IMR-90 (cell line): ENCODE measurements around the gene GNL3. TPM values are rescaled to one million over a fixed set of nuclear protein-coding genes. Genes with fewer than 3 reads are reported as not detected.

Experiments
- ATAC-seq: fragments of 200-7000 bp; cut with Tn5 transposase; 2 replicates; pipeline ENCODE4 v1.9.1; 2020; ENCODE audit warnings: low read depth, mild to moderate bottlenecking, moderate library complexity
- BruUV-seq: library from RNA; stranded (reverse); fragments of 400-500 nt; replicated peaks from 2 replicates; lab custom pipeline; 2021; lab: Mats Ljungman, UMichigan
- CTCF ChIA-PET: fragments of 300-600 bp; formaldehyde crosslinking; extraction: SDS; loops from one replicate; lab custom pipeline; 2021; ENCODE audit warnings: antibody characterized with exemption; lab: Yijun Ruan, JAX
- POLR2A ChIA-PET: fragments of 300-600 bp; sonication (Branson Sonifier 250); formaldehyde crosslinking; loops from one replicate; lab custom pipeline; 2022; ENCODE audit warnings: antibody characterized with exemption; ENCODE audit not compliant: unreplicated experiment; lab: Charles Lee
- DNase-seq: peaks from one replicate; pipeline ENCODE4 v3.0.0; 2013
- H2AFZ ChIP-seq: replicated peaks from 2 replicates; pipeline ENCODE3; 2013; ENCODE audit warnings: low read length, mild to moderate bottlenecking; ENCODE audit not compliant: poor library complexity
- H2AK5ac ChIP-seq: 2 replicates; pipeline ENCODE4 v1.6.1; 2013; ENCODE audit warnings: low read depth, low read length, inconsistent platforms
- H2AK9ac ChIP-seq: replicated peaks from 2 replicates; pipeline ENCODE3; 2013; ENCODE audit warnings: mild to moderate bottlenecking, low read depth, low read length, moderate library complexity; ENCODE audit not compliant: poor library complexity
- H2BK120ac ChIP-seq: 2 replicates; pipeline ENCODE4 v1.6.1; 2013; ENCODE audit warnings: low read depth, low read length, inconsistent platforms
- H2BK15ac ChIP-seq: 3 replicates; pipeline ENCODE4 v1.6.1; 2013; ENCODE audit warnings: low read depth, low read length, inconsistent platforms
- H2BK20ac ChIP-seq: 2 replicates; pipeline ENCODE4 v1.6.1; 2013; ENCODE audit warnings: low read depth, mild to moderate bottlenecking, inconsistent platforms, low read length, moderate library complexity
- H2BK5ac ChIP-seq: 2 replicates; pipeline ENCODE4 v1.6.1; 2013; ENCODE audit warnings: mild to moderate bottlenecking, low read depth, low read length, inconsistent platforms; ENCODE audit not compliant: poor library complexity, severe bottlenecking
- H3K14ac ChIP-seq: replicated peaks from 2 replicates; pipeline ENCODE4 v1.6.1; 2013; ENCODE audit warnings: low read depth, low read length, inconsistent platforms
- H3K18ac ChIP-seq: 2 replicates; pipeline ENCODE4 v1.6.1; 2013; ENCODE audit warnings: low read depth, low read length, control low read depth
- H3K23ac ChIP-seq: 2 replicates; pipeline ENCODE4 v1.6.1; 2013; ENCODE audit warnings: low read depth, low read length, inconsistent platforms
- H3K27ac ChIP-seq: 2 replicates; pipeline ENCODE4 v1.5.1; 2013; ENCODE audit warnings: mild to moderate bottlenecking, control low read depth, low read length; ENCODE audit not compliant: insufficient read depth
- H3K27me3 ChIP-seq: 2 replicates; pipeline ENCODE4 v1.6.1; 2013; ENCODE audit warnings: low read length; ENCODE audit not compliant: control insufficient read depth, insufficient read depth
- H3K36me3 ChIP-seq: 2 replicates; pipeline ENCODE4 v1.6.1; 2013; ENCODE audit warnings: low read length, mixed read lengths; ENCODE audit not compliant: control insufficient read depth, insufficient read depth
- H3K4ac ChIP-seq: 2 replicates; pipeline ENCODE4 v1.6.1; 2013; ENCODE audit warnings: low read depth, low read length, inconsistent platforms
- H3K4me1 ChIP-seq: 2 replicates; pipeline ENCODE4 v1.6.1; 2013; ENCODE audit warnings: low read length, mixed read lengths; ENCODE audit not compliant: control insufficient read depth, insufficient read depth
- H3K4me2 ChIP-seq: 2 replicates; pipeline ENCODE4 v1.6.1; 2013; ENCODE audit warnings: low read depth, mild to moderate bottlenecking, control low read depth, low read length, moderate library complexity
- H3K4me3 ChIP-seq: 2 replicates; pipeline ENCODE4 v1.5.1; 2013; ENCODE audit warnings: low read depth, mild to moderate bottlenecking, control low read depth, low read length, moderate library complexity; ENCODE audit not compliant: insufficient read depth
- H3K56ac ChIP-seq: 2 replicates; pipeline ENCODE4 v1.6.1; 2013; ENCODE audit warnings: low read length, inconsistent platforms; ENCODE audit not compliant: insufficient read depth; ENCODE audit errors: extremely low read depth
- H3K79me1 ChIP-seq, 2 experiments: 2 replicates each; pipeline ENCODE4 v1.6.1; 2013; ENCODE audit warnings: low read length in 2 of 2, inconsistent platforms in 1 of 2, low read depth in 1 of 2
- H3K9ac ChIP-seq: 2 replicates; pipeline ENCODE4 v1.6.1; 2013; ENCODE audit warnings: low read depth, low read length, control low read depth
- H3K9me1 ChIP-seq: 2 replicates; pipeline ENCODE4 v1.6.1; 2013; ENCODE audit warnings: low read length, inconsistent platforms; ENCODE audit not compliant: insufficient read depth
- H3K9me3 ChIP-seq: 2 replicates; pipeline ENCODE4 v1.6.1; 2013; ENCODE audit warnings: low read length; ENCODE audit not compliant: control insufficient read depth, insufficient read depth
- H4K20me1 ChIP-seq: 2 replicates; pipeline ENCODE4 v1.6.1; 2013; ENCODE audit warnings: low read length, inconsistent platforms; ENCODE audit not compliant: insufficient read depth
- H4K5ac ChIP-seq: 2 replicates; pipeline ENCODE4 v1.6.1; 2013; ENCODE audit warnings: mild to moderate bottlenecking, low read depth, low read length, control low read depth
- H4K8ac ChIP-seq, 2 experiments: 2 replicates each; pipeline ENCODE4 v1.6.1; 2013; ENCODE audit warnings: low read depth in 2 of 2, low read length in 2 of 2, control low read depth in 1 of 2, inconsistent platforms in 1 of 2
- H4K91ac ChIP-seq: 2 replicates; pipeline ENCODE4 v1.6.1; 2013; ENCODE audit warnings: low read depth, low read length, inconsistent platforms; ENCODE audit not compliant: insufficient read depth
- BHLHE40 ChIP-seq: fragments of 150-350 bp; IDR thresholded peaks from 2 replicates; pipeline ENCODE4 v1.6.1; 2016; ENCODE audit warnings: mild to moderate bottlenecking, low read depth, low read length
- CEBPB ChIP-seq: IDR thresholded peaks from 2 replicates; pipeline ENCODE4 v1.6.1; 2012; ENCODE audit warnings: low read depth, low read length, improper control_type of control experiment
- CHD1 ChIP-seq: IDR thresholded peaks from 2 replicates; pipeline ENCODE4 v1.6.1; 2012; ENCODE audit warnings: low read depth, low read length, improper control_type of control experiment
- CTCF ChIP-seq: conservative IDR thresholded peaks from 2 replicates; pipeline ENCODE4 v1.5.1; 2012; ENCODE audit warnings: mild to moderate bottlenecking, low read depth, low read length, improper control_type of control experiment
- FOS ChIP-seq: fragments of 150-350 bp; IDR thresholded peaks from 2 replicates; pipeline ENCODE4 v1.6.1; 2016; ENCODE audit warnings: low read depth, low read length
- MAFK ChIP-seq: IDR thresholded peaks from 2 replicates; pipeline ENCODE4 v1.6.1; 2012; ENCODE audit warnings: low read depth, low read length, improper control_type of control experiment
- MAZ ChIP-seq: IDR thresholded peaks from 2 replicates; pipeline ENCODE4 v1.6.1; 2012; ENCODE audit warnings: low read depth, mild to moderate bottlenecking, low read length, improper control_type of control experiment, moderate library complexity, borderline replicate concordance
- MXI1 ChIP-seq: IDR thresholded peaks from 2 replicates; pipeline ENCODE4 v1.6.1; 2012; ENCODE audit warnings: low read depth, mild to moderate bottlenecking, low read length, moderate library complexity, borderline replicate concordance
- NFE2L2 ChIP-seq: fragments of 150-350 bp; IDR thresholded peaks from 2 replicates; pipeline ENCODE4 v1.6.1; 2016; ENCODE audit warnings: low read depth, mild to moderate bottlenecking, low read length
- POLR2A ChIP-seq: IDR thresholded peaks from 2 replicates; pipeline ENCODE4 v1.6.1; 2012; ENCODE audit warnings: mild to moderate bottlenecking, low read depth, low read length
- RAD21 ChIP-seq: IDR thresholded peaks from 2 replicates; pipeline ENCODE4 v1.6.1; 2012; ENCODE audit warnings: low read length, improper control_type of control experiment
- RCOR1 ChIP-seq: IDR thresholded peaks from 2 replicates; pipeline ENCODE4 v1.6.1; 2012; ENCODE audit warnings: mild to moderate bottlenecking, low read length, improper control_type of control experiment; ENCODE audit not compliant: insufficient replicate concordance
- RFX5 ChIP-seq: IDR thresholded peaks from 2 replicates; pipeline ENCODE4 v1.8.0; 2012; ENCODE audit warnings: low read depth, mild to moderate bottlenecking, low read length, moderate library complexity
- SMC3 ChIP-seq: fragments of 150-350 bp; IDR thresholded peaks from 2 replicates; pipeline ENCODE4 v1.6.1; 2016; ENCODE audit warnings: low read depth, mild to moderate bottlenecking, antibody characterized with exemption, low read length, moderate library complexity
- USF2 ChIP-seq: fragments of 150-350 bp; IDR thresholded peaks from 2 replicates; pipeline ENCODE4 v1.6.1; 2017; ENCODE audit warnings: mild to moderate bottlenecking, antibody characterized with exemption, low read length, low read depth
- WGBS, 2 experiments: methylation state at CpG; one replicate each; pipeline versions ENCODE4 v1.1.5 to v1.1.7; 2013; ENCODE audit warnings: missing lambda C conversion rate in 2 of 2; ENCODE audit not compliant: insufficient read length in 1 of 2; ENCODE audit errors: extremely low coverage in 2 of 2; 5-methylcytosine and 5-hydroxymethylcytosine counted together
- dilution Hi-C: fragments of 300-500 bp; cut with HindIII; formaldehyde crosslinking; loops from one replicate; pipeline ENCODE4 v1.14.3; 2018; ENCODE audit warnings: low sequenced_read_pairs; ENCODE audit not compliant: unreplicated experiment
- in situ Hi-C: fragments of 300-500 bp; cut with MboI; formaldehyde crosslinking; loops from 3 replicates; pipeline ENCODE4 v1.14.3; 2019; ENCODE audit warnings: low sequenced_read_pairs, inconsistent platforms, mixed read lengths
- intact Hi-C: fragments of 100-400 bp; cut with micrococcal nuclease; formaldehyde crosslinking; loops from 2 replicates; pipeline ENCODE4 v1.10.0; 2022
- polyA plus RNA-seq, 3 experiments: library from polyadenylated mRNA; depleted of rRNA; stranded (reverse); fragments of >200 nt; gene quantifications; 2 replicates each; pipeline ENCODE4 v1.2.3, GENCODE V29; 2012; ENCODE audit warnings: low replicate concordance in 1 of 3
- total RNA-seq: library from RNA; depleted of rRNA; stranded (reverse); fragments of >200 nt; gene quantifications from 2 replicates; pipeline ENCODE4 v1.2.3, GENCODE V29; 2012
- TF ChIP-seq, protein P1 (sequence below): fragments of 150-350 bp; IDR thresholded peaks from 2 replicates; pipeline ENCODE4 v1.6.1; 2016; ENCODE audit warnings: low read depth, mild to moderate bottlenecking, low read length, moderate library complexity, borderline replicate concordance

GNL3 gene
- total and polyA plus RNA-seq, 2 of the 4 experiments (the other 2 are of a cell fraction), result 66.0 to 90.4 TPM

GRCh38 chr3:52660046-52660445, 25.8 kb upstream of the GNL3 start:
- Histone ChIP-seq H3K27me3 (no peaks in the 10 kb centered on the region), H2BK20ac (no peak overlapping the region), H4K20me1 (no peaks in the 10 kb centered on the region), H3K36me3 (peaks cover 40% of the 10 kb centered on the region), H3K23ac (no peak overlapping the region), H3K9me1 (0 out of 2 replicates have a peak, but pooled peaks cover 2% of the 10 kb centered on the region), H2AK5ac (no peak overlapping the region), H3K27ac (no peak overlapping the region), H2AK9ac (no peak overlapping the region), H2AFZ (no peak overlapping the region), H4K91ac (no peak overlapping the region), H3K9ac (no peak overlapping the region), H3K56ac (no peak overlapping the region), H3K4ac (no peak overlapping the region), H3K79me1 (peaks cover 24 to 25% of the 10 kb centered on the region in 2 experiments), H2BK15ac (no peak overlapping the region), H2BK120ac (no peak overlapping the region), H3K14ac (no peak overlapping the region), H3K18ac (no peak overlapping the region), H3K9me3 (no peaks in the 10 kb centered on the region), H4K8ac (no peak overlapping the region), H3K4me3 (no peak overlapping the region), H3K4me1 (no peaks in the 10 kb centered on the region), H4K5ac (no peak overlapping the region), H3K4me2 (no peak overlapping the region), H2BK5ac (no peak overlapping the region)
- in situ Hi-C loops, result no loop called here
- WGBS, 2 experiments, result no CpG with 5 or more reads among the region's 3 CpGs
- dilution Hi-C loops, result no loop called here
- CTCF ChIA-PET, result interaction anchor here (0.6 kb wide), 1 partner anchor 233 kb away, joined by 6 read pairs; no protein-coding TSS in a partner anchor
- TF ChIP-seq USF2 (no peak), RFX5 (no peak), CHD1 (no peak), FOS (no peak), CEBPB (no peak), POLR2A (no peak), RAD21 (no peak), MXI1 (no peak), BHLHE40 (no peak), CTCF (no peak), MAFK (no peak), MAZ (no peak), SMC3 (no peak), RCOR1 (no peak), NFE2L2 (no peak)
- TF ChIP-seq, protein P1, sequence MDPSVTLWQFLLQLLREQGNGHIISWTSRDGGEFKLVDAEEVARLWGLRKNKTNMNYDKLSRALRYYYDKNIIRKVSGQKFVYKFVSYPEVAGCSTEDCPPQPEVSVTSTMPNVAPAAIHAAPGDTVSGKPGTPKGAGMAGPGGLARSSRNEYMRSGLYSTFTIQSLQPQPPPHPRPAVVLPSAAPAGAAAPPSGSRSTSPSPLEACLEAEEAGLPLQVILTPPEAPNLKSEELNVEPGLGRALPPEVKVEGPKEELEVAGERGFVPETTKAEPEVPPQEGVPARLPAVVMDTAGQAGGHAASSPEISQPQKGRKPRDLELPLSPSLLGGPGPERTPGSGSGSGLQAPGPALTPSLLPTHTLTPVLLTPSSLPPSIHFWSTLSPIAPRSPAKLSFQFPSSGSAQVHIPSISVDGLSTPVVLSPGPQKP, result no peak
- ATAC-seq (no peak), DNase-seq (no peak)
- POLR2A ChIA-PET, result no interaction called here
- no TSS peak for BruUV-seq
- intact Hi-C loops, result no loop called here
